Measurements from ENCODE around the gene OR5B12. TPM values are rescaled to one million over a fixed set of nuclear protein-coding genes. Genes with fewer than 3 reads are reported as not detected.

Gene OR5B12
- total RNA-seq, 1 experiment from 2014 or later: not detected

- DNase-seq: no peak
- no TSS peak for BruUV-seq (replicated peaks)
- TF ChIP-seq CTCF (IDR thresholded peaks at IDR 0.05; ENCODE audit: unreplicated experiment): no peak
- Mint-ChIP-seq H3K27ac (ENCODE audit: unreplicated experiment) (no peak overlapping the region), H3K4me1 (ENCODE audit: low read depth, unreplicated experiment) (peaks cover 10% of the 10 kb centered on the region), H3K27me3 (ENCODE audit: unreplicated experiment) (no peaks in the 10 kb centered on the region), H3K36me3 (ENCODE audit: insufficient read depth, unreplicated experiment) (no peaks in the 10 kb centered on the region), H3K4me3 (ENCODE audit: low read depth, unreplicated experiment) (no peak overlapping the region), H3K9me3 (ENCODE audit: low read depth, unreplicated experiment) (peaks cover 10% of the 10 kb centered on the region)
- intact Hi-C loops (cut with micrococcal nuclease; ENCODE audit: unreplicated experiment): no loop called here
- CTCF ChIA-PET: no interaction called here
These were observed 51.4 kb downstream of the OR5B12 start for GRCh38 chr11:58390551-58391063.

Other genes starting within 250 kb of the OR5B12 start
- gene OR1S2, start 238.1 kb downstream of the OR5B12 start, total RNA-seq (2022): not detected in 2 replicates
- gene OR1S1, start 229.5 kb downstream of the OR5B12 start, total RNA-seq (2022): not detected in 2 replicates
- gene OR10Q1, start 213.3 kb downstream of the OR5B12 start, total RNA-seq (2022): not detected in 2 replicates
- not detected in 2 replicates for gene OR10W1, start 174.0 kb downstream of the OR5B12 start, total RNA-seq (2022)
- not detected in 2 replicates for gene OR5B17, start 83.2 kb downstream of the OR5B12 start, total RNA-seq (2022)
- gene OR5B3, start 35.4 kb downstream of the OR5B12 start, total RNA-seq (2022): not detected in 2 replicates
- gene OR5B2, start 14.1 kb downstream of the OR5B12 start, total RNA-seq (2022): not detected in 2 replicates
- gene OR5B21, start 65.9 kb upstream of the OR5B12 start, total RNA-seq (2022): not detected in 2 replicates
- 4.0 and 6.0 TPM in 2 replicates for gene LPXN, start 133.6 kb upstream of the OR5B12 start, total RNA-seq (2022)
- gene ZFP91, start 136.8 kb upstream of the OR5B12 start, total RNA-seq (2022): 61.5 and 61.7 TPM in 2 replicates
- gene CNTF, start 180.4 kb upstream of the OR5B12 start, total RNA-seq (2022): 4.3 and 5.2 TPM in 2 replicates